HG03432 (cell line): ENCODE measurements around the gene PTPN7.
"Not testable (repeated sequence)": the region's sequence is repeated elsewhere in the genome, so short reads cannot be mapped to it uniquely, and the experiment has no call there.

Source experiments
- ATAC-seq: cut with Tn5 transposase; IDR thresholded peaks from one replicate; pipeline ENCODE4 v1.9.1; 2021; ENCODE audit warnings: mild to moderate bottlenecking, moderate library complexity; ENCODE audit not compliant: unreplicated experiment

PTPN7 gene

GRCh38 chr1:202189918-202190715 is 29.7 kb upstream of the PTPN7 start:
- ATAC-seq, result no peak

DNA sequence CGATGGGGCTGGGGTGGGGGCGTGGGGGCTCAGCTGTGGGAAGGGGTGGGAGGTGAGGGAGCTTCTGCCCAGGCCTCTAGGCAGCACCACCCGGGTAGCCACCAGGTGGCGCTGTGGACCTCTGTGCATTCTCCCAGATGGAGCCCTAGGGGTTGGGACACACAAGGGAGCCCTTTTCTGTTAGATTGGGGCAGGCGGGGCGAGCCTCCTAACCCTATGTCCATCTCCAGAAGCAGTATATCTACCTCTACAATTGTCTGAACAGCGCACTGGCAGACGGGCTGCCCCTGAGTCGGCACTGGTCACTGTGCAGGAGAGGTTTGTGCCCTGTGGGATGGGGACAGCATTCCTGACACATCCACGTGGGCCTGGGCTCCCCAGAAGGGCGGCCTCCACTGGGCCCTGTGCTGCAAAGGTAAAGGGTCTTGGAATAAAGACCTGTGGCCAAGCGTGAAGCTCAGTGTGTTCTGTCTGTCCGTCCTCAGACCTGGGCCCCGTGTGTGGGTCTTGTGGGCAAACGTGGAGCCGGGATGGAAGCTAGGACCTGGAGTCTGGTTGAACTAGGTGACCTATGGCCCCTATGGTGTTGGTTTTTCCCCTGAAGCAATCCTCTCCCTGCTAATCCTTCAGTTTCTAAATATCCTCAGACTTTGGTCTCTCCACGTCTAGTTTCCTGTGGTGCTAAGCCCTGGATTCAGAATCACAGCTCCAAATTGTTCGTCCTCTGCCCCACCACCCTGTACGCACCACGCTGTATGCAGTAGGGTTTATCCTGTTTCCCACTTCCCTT is 28.8 kb upstream of the PTPN7 start:
- ATAC-seq, result no peak

- ATAC-seq, result no peak
These were observed 27.4 kb upstream of the PTPN7 start for GRCh38 chr1:202187697-202188407.

DNA sequence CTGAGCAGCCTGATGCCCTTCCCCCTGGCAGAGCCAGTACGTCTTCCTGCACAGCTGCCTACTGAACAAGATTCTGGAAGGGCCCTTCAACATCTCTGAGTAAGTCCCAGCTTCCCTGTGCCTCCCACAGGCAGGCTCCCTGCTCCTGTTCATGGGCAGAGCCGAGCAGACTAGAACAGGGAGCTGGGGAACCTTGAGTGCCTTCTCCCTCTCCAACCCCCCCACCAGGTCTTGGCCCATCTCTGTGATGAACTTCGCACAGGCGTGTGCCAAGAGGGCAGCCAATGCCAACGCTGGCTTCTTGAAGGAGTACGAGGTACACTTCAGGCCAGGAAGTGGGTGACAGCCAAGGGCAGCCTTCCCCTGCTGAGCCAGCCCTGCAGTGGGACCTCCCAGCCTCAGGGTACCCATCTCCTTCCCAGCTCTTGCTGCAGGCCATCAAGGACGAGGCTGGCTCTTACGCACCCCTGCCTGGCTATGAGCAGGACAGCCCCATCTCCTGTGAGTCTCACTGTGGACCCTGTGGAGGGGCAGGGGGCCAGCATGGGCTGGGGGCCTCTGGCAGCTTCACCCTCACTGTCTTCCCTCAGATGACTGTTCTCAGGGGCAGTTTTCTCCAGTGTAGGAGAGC is 26.8 kb upstream of the PTPN7 start:
- no peak for ATAC-seq

DNA sequence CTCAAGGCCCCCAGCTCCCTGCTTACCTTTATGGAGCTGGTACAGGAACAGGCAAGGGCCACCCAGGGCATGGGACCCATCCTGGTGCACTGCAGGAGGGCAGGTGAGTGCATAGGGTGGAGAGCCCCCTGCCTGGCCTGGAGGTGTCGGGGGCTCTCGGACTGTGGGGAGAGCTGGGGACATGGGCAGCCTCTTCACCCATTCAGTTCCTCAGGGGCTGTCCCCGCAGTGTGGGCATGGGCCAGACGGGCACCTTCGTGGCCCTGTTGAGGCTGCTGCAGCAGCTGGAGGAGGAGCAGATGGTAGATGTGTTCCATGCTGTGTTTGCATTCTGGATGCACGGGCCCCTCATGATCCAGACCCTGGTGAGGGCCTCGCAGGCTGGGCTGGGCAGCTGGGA is 25.9 kb upstream of the PTPN7 start:
- no peak for ATAC-seq

- peak; percentile 59 for ATAC-seq
These were observed 24.5 kb upstream of the PTPN7 start for GRCh38 chr1:202184750-202185460.

GRCh38 chr1:202182040-202182877 is 21.9 kb upstream of the PTPN7 start:
- no peak for ATAC-seq

DNA sequence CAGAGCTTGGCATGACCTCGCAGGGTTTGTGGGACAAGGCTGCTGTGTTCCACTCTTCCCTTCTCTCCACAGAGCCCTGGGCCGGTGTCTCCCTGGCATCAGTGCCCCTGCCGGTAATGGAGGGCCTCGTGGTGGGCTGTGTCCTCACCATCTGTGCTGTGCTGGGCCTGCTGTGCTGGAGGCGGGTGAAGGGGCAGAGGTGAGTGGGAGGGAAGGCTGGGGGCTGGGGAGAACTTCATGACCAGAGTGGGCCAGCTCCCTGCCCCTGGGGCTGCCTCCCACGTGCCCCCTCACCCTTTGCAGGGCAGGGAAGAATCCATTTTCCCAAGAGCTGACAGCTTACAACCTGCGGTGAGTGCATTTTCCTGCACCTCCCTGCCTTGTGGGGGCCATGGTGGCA is 21.2 kb upstream of the PTPN7 start:
- no peak for ATAC-seq

GRCh38 chr1:202180751-202181139 is 20.3 kb upstream of the PTPN7 start:
- ATAC-seq, result not testable (repeated sequence)

- no peak for ATAC-seq
These were observed 19.7 kb upstream of the PTPN7 start for GRCh38 chr1:202179828-202180750.

- no peak for ATAC-seq
These were observed 16.8 kb upstream of the PTPN7 start for GRCh38 chr1:202176949-202177927.

- ATAC-seq, result no peak
These were observed 13.6 kb upstream of the PTPN7 start for GRCh38 chr1:202173993-202174392.

DNA sequence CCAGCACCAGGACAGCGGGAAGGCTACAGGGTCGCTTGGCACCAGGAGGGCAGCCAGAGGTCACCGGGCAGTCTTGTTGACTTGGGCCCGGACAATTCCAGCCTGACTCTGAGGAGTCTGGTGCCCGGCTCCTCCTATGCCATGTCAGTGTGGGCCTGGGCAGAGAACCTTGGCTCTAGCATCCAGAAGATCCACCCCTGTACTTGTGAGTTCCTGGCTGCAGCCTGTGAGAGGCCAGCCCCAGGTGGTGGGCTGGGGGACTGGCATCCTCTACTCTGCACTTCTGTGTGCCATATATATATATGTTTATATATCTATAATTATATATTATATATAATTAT is 11.6 kb upstream of the PTPN7 start:
- no peak for ATAC-seq

DNA sequence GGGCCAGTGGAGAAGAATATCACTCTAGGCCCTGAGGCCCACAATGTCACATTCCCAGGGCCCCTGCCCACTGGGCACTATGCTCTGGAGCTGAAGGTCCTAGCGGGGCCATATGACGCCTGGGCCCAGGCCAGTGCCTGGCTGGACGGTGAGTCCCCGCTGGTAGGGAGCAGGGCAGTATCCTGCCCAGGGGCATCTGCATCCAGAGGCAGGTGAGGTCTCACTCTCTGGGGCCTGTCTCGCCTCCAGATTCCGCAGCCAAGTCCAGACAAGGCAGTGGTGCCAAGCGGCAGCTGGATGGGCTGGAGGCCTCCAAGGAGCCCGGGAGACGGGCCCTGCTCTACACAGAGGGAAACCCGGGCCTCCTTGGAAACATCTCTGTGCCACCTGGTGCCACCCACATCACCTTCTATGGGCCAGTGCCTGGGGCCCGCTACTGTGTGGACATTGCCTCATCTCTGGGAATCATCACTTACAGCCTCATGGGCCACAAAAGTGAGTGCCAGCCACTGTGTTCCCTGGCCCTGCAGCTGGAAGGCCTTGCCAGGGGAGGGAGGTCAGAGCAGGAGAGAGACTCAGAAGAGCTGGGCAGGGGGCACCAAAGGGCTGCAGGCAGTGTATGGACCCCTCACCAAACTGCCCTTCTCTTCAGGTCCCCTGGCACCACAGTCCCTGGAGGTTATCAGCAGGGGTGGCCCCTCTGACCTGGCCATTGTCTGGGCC is 11.1 kb upstream of the PTPN7 start:
- no peak for ATAC-seq

GRCh38 chr1:202170726-202171125 is 10.3 kb upstream of the PTPN7 start:
- ATAC-seq, result no peak

DNA sequence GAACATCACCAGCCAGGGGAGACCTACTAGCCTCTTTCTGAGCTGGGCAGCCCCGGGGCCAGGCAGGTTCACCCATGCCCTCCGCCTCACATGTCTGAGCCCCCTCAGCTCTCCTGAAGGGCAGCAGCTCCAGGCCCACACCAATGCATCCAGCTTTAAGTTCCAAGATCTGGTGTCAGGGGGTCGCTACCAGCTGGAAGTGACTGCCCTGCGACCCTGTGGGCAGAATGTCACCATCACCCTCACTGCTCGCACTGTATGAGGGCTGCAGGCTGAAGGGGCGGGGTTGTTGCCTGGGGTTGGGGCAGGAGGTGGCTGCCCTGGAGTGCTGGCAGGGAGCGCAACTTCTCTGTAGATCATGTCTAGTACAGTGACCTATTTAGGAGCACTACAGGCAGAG is 8.5 kb upstream of the PTPN7 start:
- ATAC-seq, result no peak
